SK-N-SH treated with all-trans-retinoic acid at 6 μM for 48 hours (cell line): Measurements from ENCODE around the gene SIN3B.

ENCODE experiments used
- ATAC-seq: fragments of 200-7000 bp; cut with Tn5 transposase; 3 replicates; pipeline ENCODE4 v1.9.1; 2020; ENCODE audit warnings: mild to moderate bottlenecking, moderate library complexity
- ARNTL ChIP-seq: fragments of 450-650 bp; formaldehyde crosslinking; IDR thresholded peaks from 2 replicates; pipeline ENCODE4 v1.5.0; 2020; ENCODE audit warnings: low read depth, mild to moderate bottlenecking, moderate library complexity, borderline replicate concordance
- BACH2 ChIP-seq: fragments of 250-450 bp; sonication (Bioruptor Pico); IDR thresholded peaks from 2 replicates; pipeline ENCODE4 v1.9.0; 2021; ENCODE audit warnings: mild to moderate bottlenecking, borderline replicate concordance
- CREB5 ChIP-seq: fragments of 250-450 bp; sonication (Bioruptor Pico); IDR thresholded peaks from 2 replicates; pipeline ENCODE4 v1.5.1; 2020; ENCODE audit warnings: low read depth, mild to moderate bottlenecking, moderate library complexity
- CSDC2 ChIP-seq: fragments of 250-450 bp; sonication (Bioruptor Pico); IDR thresholded peaks from 2 replicates; pipeline ENCODE4 v1.5.0; 2020; ENCODE audit warnings: mild to moderate bottlenecking, moderate library complexity
- CSRNP3 ChIP-seq: fragments of 250-450 bp; sonication (Bioruptor Pico); IDR thresholded peaks from 2 replicates; pipeline ENCODE4 v1.5.1; 2021; ENCODE audit warnings: mild to moderate bottlenecking, moderate library complexity
- ESRRG ChIP-seq: fragments of 250-450 bp; sonication (Bioruptor Pico); IDR thresholded peaks from 2 replicates; pipeline ENCODE4 v1.6.1; 2021; ENCODE audit warnings: mild to moderate bottlenecking
- GLIS3 ChIP-seq: fragments of 250-450 bp; sonication (Bioruptor Pico); IDR thresholded peaks from 2 replicates; pipeline ENCODE4 v1.5.0; 2020; ENCODE audit warnings: mild to moderate bottlenecking, moderate library complexity
- ISL1 ChIP-seq: fragments of 250-450 bp; sonication (Bioruptor Pico); IDR thresholded peaks from 2 replicates; pipeline ENCODE4 v2.1.2; 2022; ENCODE audit warnings: mild to moderate bottlenecking, moderate library complexity
- PATZ1 ChIP-seq: fragments of 250-450 bp; sonication (Bioruptor Pico); IDR thresholded peaks from 2 replicates; pipeline ENCODE4 v1.8.0; 2020; ENCODE audit warnings: mild to moderate bottlenecking, moderate library complexity, borderline replicate concordance
- POU6F1 ChIP-seq: fragments of 250-450 bp; sonication (Bioruptor Pico); IDR thresholded peaks from 2 replicates; pipeline ENCODE4 v1.8.0; 2021; ENCODE audit warnings: low read depth, mild to moderate bottlenecking, moderate library complexity, borderline replicate concordance
- PPARA ChIP-seq: fragments of 250-450 bp; sonication (Bioruptor Pico); IDR thresholded peaks from 2 replicates; pipeline ENCODE4 v1.5.0; 2020; ENCODE audit warnings: mild to moderate bottlenecking, borderline replicate concordance
- SNAI2 ChIP-seq: fragments of 250-450 bp; sonication (Bioruptor Pico); IDR thresholded peaks from 2 replicates; pipeline ENCODE4 v1.5.0; 2020; ENCODE audit warnings: mild to moderate bottlenecking, moderate library complexity
- TCF4 ChIP-seq: fragments of 250-450 bp; sonication (Bioruptor Pico); IDR thresholded peaks from 2 replicates; pipeline ENCODE4 v1.8.0; 2021; ENCODE audit warnings: mild to moderate bottlenecking, moderate library complexity, borderline replicate concordance
- TOX ChIP-seq: fragments of 250-450 bp; sonication (Bioruptor Pico); IDR thresholded peaks from 2 replicates; pipeline ENCODE4 v1.8.0; 2021; ENCODE audit warnings: mild to moderate bottlenecking, moderate library complexity, borderline replicate concordance
- TSHZ2 ChIP-seq: fragments of 250-450 bp; sonication (Bioruptor Pico); IDR thresholded peaks from 2 replicates; pipeline ENCODE4 v1.5.0; 2020; ENCODE audit warnings: mild to moderate bottlenecking, moderate library complexity
- ZC3H10 ChIP-seq: fragments of 250-450 bp; sonication (Bioruptor Pico); IDR thresholded peaks from 2 replicates; pipeline ENCODE4 v1.5.1; 2021; ENCODE audit warnings: mild to moderate bottlenecking, moderate library complexity
- ZFP3 ChIP-seq: fragments of 250-450 bp; sonication (Bioruptor Pico); IDR thresholded peaks from 2 replicates; pipeline ENCODE4 v1.5.0; 2020; ENCODE audit warnings: mild to moderate bottlenecking, moderate library complexity
- ZFP30 ChIP-seq: fragments of 450-650 bp; formaldehyde crosslinking; IDR thresholded peaks from 2 replicates; pipeline ENCODE4 v1.5.0; 2022; ENCODE audit warnings: mild to moderate bottlenecking, moderate library complexity
- ZNF565 ChIP-seq: fragments of 450-650 bp; formaldehyde crosslinking; conservative IDR thresholded peaks from 2 replicates; pipeline ENCODE4 v1.5.0; 2020; ENCODE audit warnings: low read depth, mild to moderate bottlenecking, moderate library complexity
- ZNF70 ChIP-seq: fragments of 450-650 bp; formaldehyde crosslinking; IDR thresholded peaks from 2 replicates; pipeline ENCODE4 v1.5.0; 2020; ENCODE audit warnings: mild to moderate bottlenecking, moderate library complexity
- ZNF8 ChIP-seq: fragments of 450-650 bp; formaldehyde crosslinking; IDR thresholded peaks from 2 replicates; pipeline ENCODE4 v1.5.0; 2020; ENCODE audit warnings: mild to moderate bottlenecking, moderate library complexity

The SIN3B gene

GRCh38 chr19:16875584-16876555 is 46.7 kb downstream of the SIN3B start (continued):
- TF ChIP-seq POU6F1, result no peak
- no peak for TF ChIP-seq TOX (CRISPR knock-in tag)
- TF ChIP-seq ESRRG (CRISPR knock-in tag), result no peak
- TF ChIP-seq SNAI2 (CRISPR knock-in tag), result no peak
- TF ChIP-seq ARNTL (CRISPR knock-in tag), result no peak
- no peak for TF ChIP-seq PATZ1 (CRISPR knock-in tag)
- no peak for TF ChIP-seq CSDC2
- no peak for TF ChIP-seq GLIS3 (CRISPR knock-in tag)
- no peak for TF ChIP-seq ZNF8 (CRISPR knock-in tag)

GRCh38 chr19:16876904-16877361 is 47.7 kb downstream of the SIN3B start:
- no peak for TF ChIP-seq TSHZ2 (CRISPR knock-in tag)
- no peak for TF ChIP-seq ZNF70 (CRISPR knock-in tag)
- no peak for TF ChIP-seq ESRRG (CRISPR knock-in tag)
- no peak for TF ChIP-seq CREB5
- no peak for TF ChIP-seq POU6F1
- no peak for TF ChIP-seq GLIS3 (CRISPR knock-in tag)
- TF ChIP-seq PPARA, result no peak
- no peak for TF ChIP-seq ARNTL (CRISPR knock-in tag)
- TF ChIP-seq BACH2, result no peak
- no peak for TF ChIP-seq CSRNP3 (CRISPR knock-in tag)
- TF ChIP-seq ZFP3 (CRISPR knock-in tag), result no peak
- no peak for TF ChIP-seq PATZ1 (CRISPR knock-in tag)
- no peak for TF ChIP-seq ZC3H10 (CRISPR knock-in tag)
- no peak for TF ChIP-seq ZFP30 (CRISPR knock-in tag)
- TF ChIP-seq ISL1 (CRISPR knock-in tag), result no peak
- TF ChIP-seq TCF4, result no peak
- TF ChIP-seq SNAI2 (CRISPR knock-in tag), result no peak
- no peak for TF ChIP-seq CSDC2
- TF ChIP-seq ZNF8 (CRISPR knock-in tag), result no peak
- no peak for TF ChIP-seq ZNF565 (CRISPR knock-in tag)
- ATAC-seq, result no peak
